BE2C (cell line): ENCODE data around the gene LEPR.

Experiments used
- DNase-seq: peaks from one replicate; pipeline ENCODE4 v3.0.0-alpha.2; 2020
- H3K27me3 ChIP-seq: fragments of 250-450 bp; sonication (Bioruptor Pico); 2 replicates; pipeline ENCODE4 v1.5.1; 2020; ENCODE audit warnings: mild to moderate bottlenecking
- H3K36me3 ChIP-seq: fragments of 250-450 bp; sonication (Bioruptor Pico); 2 replicates; pipeline ENCODE4 v1.5.1; 2020; ENCODE audit warnings: mild to moderate bottlenecking
- H3K4me1 ChIP-seq: fragments of 250-450 bp; sonication (Bioruptor Pico); 2 replicates; pipeline ENCODE4 v1.5.1; 2020
- H3K4me3 ChIP-seq: 2 replicates; pipeline ENCODE4 v1.5.1; 2011; ENCODE audit warnings: low read depth, low read length
- H3K9me3 ChIP-seq: fragments of 250-450 bp; sonication (Bioruptor Pico); 2 replicates; pipeline ENCODE4 v1.5.1; 2020
- CTCF ChIP-seq: IDR thresholded peaks from 2 replicates; pipeline ENCODE4 v1.5.1; 2012; ENCODE audit warnings: mild to moderate bottlenecking, low read depth, low read length

The LEPR gene

GRCh38 chr1:65429806-65430205 is 9.3 kb downstream of the LEPR start:
- no peak overlapping the region for H3K4me3 ChIP-seq

GRCh38 chr1:65431111-65431705 is 10.7 kb downstream of the LEPR start:
- no peaks in the 10 kb centered on the region for H3K36me3 ChIP-seq
- DNase-seq: no peak
- H3K9me3 ChIP-seq: no peaks in the 10 kb centered on the region
- no peaks in the 10 kb centered on the region for H3K27me3 ChIP-seq
- no peak overlapping the region for H3K4me3 ChIP-seq
- no peaks in the 10 kb centered on the region for H3K4me1 ChIP-seq
- TF ChIP-seq CTCF: peak; percentile 53

More at GRCh38 chr1:65429806-65430205, 9.3 kb downstream of the LEPR start:
- TF ChIP-seq CTCF: no peak
- Histone ChIP-seq H3K36me3 (no peaks in the 10 kb centered on the region), H3K9me3 (no peaks in the 10 kb centered on the region), H3K4me1 (no peaks in the 10 kb centered on the region), H3K27me3 (no peaks in the 10 kb centered on the region)
- no peak for DNase-seq

GRCh38 chr1:65432918-65433317 is 12.4 kb downstream of the LEPR start:
- no peak for TF ChIP-seq CTCF
- Histone ChIP-seq H3K4me3 (no peak overlapping the region), H3K36me3 (no peaks in the 10 kb centered on the region)

GRCh38 chr1:65434255-65434654 is 13.8 kb downstream of the LEPR start:
- no peak overlapping the region for H3K4me3 ChIP-seq
- H3K9me3 ChIP-seq: no peaks in the 10 kb centered on the region
- TF ChIP-seq CTCF: no peak
- DNase-seq: no peak
- no peaks in the 10 kb centered on the region for H3K36me3 ChIP-seq
- H3K4me1 ChIP-seq: no peaks in the 10 kb centered on the region
- H3K27me3 ChIP-seq: no peaks in the 10 kb centered on the region

More at GRCh38 chr1:65432918-65433317, 12.4 kb downstream of the LEPR start:
- Histone ChIP-seq H3K9me3 (no peaks in the 10 kb centered on the region), H3K27me3 (no peaks in the 10 kb centered on the region), H3K4me1 (no peaks in the 10 kb centered on the region)
- no peak for DNase-seq

GRCh38 chr1:65434760-65435159 is 14.3 kb downstream of the LEPR start:
- TF ChIP-seq CTCF: no peak

GRCh38 chr1:65435987-65436386 is 15.5 kb downstream of the LEPR start:
- no peak for TF ChIP-seq CTCF
- no peaks in the 10 kb centered on the region for H3K36me3 ChIP-seq
- no peaks in the 10 kb centered on the region for H3K27me3 ChIP-seq
- H3K4me1 ChIP-seq: no peaks in the 10 kb centered on the region
- no peak for DNase-seq
- no peak overlapping the region for H3K4me3 ChIP-seq
- no peaks in the 10 kb centered on the region for H3K9me3 ChIP-seq

More at GRCh38 chr1:65434760-65435159, 14.3 kb downstream of the LEPR start:
- Histone ChIP-seq H3K9me3 (no peaks in the 10 kb centered on the region), H3K36me3 (no peaks in the 10 kb centered on the region), H3K4me1 (no peaks in the 10 kb centered on the region), H3K27me3 (no peaks in the 10 kb centered on the region), H3K4me3 (no peak overlapping the region)
- DNase-seq: no peak
